OCI-LY3 (cell line): ENCODE measurements around the gene CCM2.
A peak's percentile ranks its signal among the peaks of the same experiment; 100 is the strongest.

Source experiments
- H2AFZ ChIP-seq: fragments of 200-600, 300-600 bp; shearing (Covaris generic); 2 replicates; pipeline ENCODE4 v1.6.0; 2014; ENCODE audit warnings: antibody characterized with exemption, low read depth, low read length
- H3K27ac ChIP-seq: fragments of 200-600, 300-600 bp; sonication (generic); 2 replicates; pipeline ENCODE4 v1.5.1; 2014; ENCODE audit warnings: mild to moderate bottlenecking, low read length, moderate library complexity, mixed read lengths
- H3K27me3 ChIP-seq: fragments of 200-600, 300-600 bp; sonication (generic); 2 replicates; pipeline ENCODE4 v1.6.1; 2014; ENCODE audit warnings: low read depth, low read length, mixed read lengths
- H3K36me3 ChIP-seq: fragments of 200-600, 300-600 bp; sonication (generic); replicated peaks from 2 replicates; pipeline ENCODE3; 2014; ENCODE audit warnings: low read depth, low read length, mixed read lengths
- H3K4me1 ChIP-seq: fragments of 300-600, 200-600 bp; sonication (generic); 2 replicates; pipeline ENCODE4 v1.6.1; 2014; ENCODE audit warnings: low read length, mixed read lengths
- H3K4me2 ChIP-seq: fragments of 200-600, 300-600 bp; sonication (generic); 2 replicates; pipeline ENCODE4 v1.6.1; 2014; ENCODE audit warnings: low read length, mixed read lengths
- H3K4me3 ChIP-seq: fragments of 300-600, 200-600 bp; sonication (generic); 2 replicates; pipeline ENCODE4 v1.5.1; 2014; ENCODE audit warnings: antibody characterized with exemption, mild to moderate bottlenecking, low read length, moderate library complexity
- H3K79me2 ChIP-seq: fragments of 300-600, 200-600 bp; shearing (Covaris generic); 2 replicates; pipeline ENCODE4 v1.6.1; 2014; ENCODE audit warnings: mild to moderate bottlenecking, low read length, mixed read lengths
- H3K9ac ChIP-seq: fragments of 300-600, 200-600 bp; shearing (Covaris generic); 2 replicates; pipeline ENCODE4 v1.6.0; 2014; ENCODE audit warnings: mild to moderate bottlenecking, low read length, moderate library complexity
- H3K9me3 ChIP-seq: fragments of 200-600, 300-600 bp; shearing (Covaris generic); 2 replicates; pipeline ENCODE4 v1.6.1; 2014; ENCODE audit warnings: low read length, mixed read lengths; ENCODE audit not compliant: insufficient read depth
- H4K20me1 ChIP-seq: fragments of 200-600, 300-600 bp; sonication (generic); 2 replicates; pipeline ENCODE4 v1.6.1; 2016; ENCODE audit warnings: low read length, mixed read lengths; ENCODE audit not compliant: insufficient read depth
- EZH2phosphoT487 ChIP-seq: fragments of 200-600 bp; shearing (Covaris generic); IDR thresholded peaks from 2 replicates; pipeline ENCODE4 v1.6.1; 2018; ENCODE audit warnings: antibody characterized with exemption, mixed run types, low read depth
- TF ChIP-seq, protein P1 (sequence below): fragments of 200-600, 300-600 bp; sonication (generic); IDR thresholded peaks from 2 replicates; pipeline ENCODE4 v1.5.1; 2014; ENCODE audit warnings: antibody characterized with exemption, low read length, low read depth

The CCM2 gene

DNA sequence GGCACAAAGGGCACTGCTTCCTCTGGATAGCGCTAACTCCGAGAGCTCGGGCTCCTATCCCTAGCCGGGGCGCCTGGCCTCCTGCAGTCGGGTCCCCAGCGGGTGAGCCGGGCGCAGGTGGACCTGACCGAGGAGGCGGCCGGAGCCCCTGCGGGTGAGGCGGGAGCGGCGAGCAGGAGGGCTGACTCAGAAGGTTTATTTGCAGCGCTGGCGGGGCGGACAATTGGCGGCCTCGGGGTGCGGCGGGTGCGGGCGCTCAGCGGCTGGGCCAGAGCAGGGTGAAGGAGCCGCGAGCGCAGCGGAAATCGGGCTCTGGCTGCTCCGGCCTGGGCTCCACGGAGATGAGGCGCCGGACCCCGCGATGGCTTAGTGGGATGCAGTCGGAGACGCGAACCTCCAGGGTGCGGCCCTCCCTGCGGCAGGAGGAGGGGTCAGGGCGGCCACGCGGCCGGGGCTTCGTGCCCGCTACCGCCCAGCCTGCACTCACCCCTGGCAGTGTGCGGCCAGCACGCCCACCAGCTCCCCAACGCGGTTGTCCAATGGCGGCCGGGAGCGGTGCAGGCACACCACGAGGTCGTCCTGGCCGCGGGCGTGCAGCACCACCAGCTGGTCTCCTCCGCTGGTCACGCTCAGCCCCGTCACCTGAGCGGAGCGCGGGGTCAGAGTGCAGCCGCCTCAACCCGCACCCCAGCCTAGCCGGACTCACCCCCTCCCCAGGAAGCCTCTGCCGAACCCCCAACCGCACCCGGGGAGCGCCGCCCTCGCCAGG, 37.3 kb upstream of the CCM2 start:
- H2AFZ ChIP-seq, result no peak overlapping the region
- no peaks in the 10 kb centered on the region for H3K36me3 ChIP-seq
- no peaks in the 10 kb centered on the region for H3K9me3 ChIP-seq
- H4K20me1 ChIP-seq, result no peaks in the 10 kb centered on the region
- no peak for TF ChIP-seq EZH2phosphoT487
- TF ChIP-seq, protein P1, sequence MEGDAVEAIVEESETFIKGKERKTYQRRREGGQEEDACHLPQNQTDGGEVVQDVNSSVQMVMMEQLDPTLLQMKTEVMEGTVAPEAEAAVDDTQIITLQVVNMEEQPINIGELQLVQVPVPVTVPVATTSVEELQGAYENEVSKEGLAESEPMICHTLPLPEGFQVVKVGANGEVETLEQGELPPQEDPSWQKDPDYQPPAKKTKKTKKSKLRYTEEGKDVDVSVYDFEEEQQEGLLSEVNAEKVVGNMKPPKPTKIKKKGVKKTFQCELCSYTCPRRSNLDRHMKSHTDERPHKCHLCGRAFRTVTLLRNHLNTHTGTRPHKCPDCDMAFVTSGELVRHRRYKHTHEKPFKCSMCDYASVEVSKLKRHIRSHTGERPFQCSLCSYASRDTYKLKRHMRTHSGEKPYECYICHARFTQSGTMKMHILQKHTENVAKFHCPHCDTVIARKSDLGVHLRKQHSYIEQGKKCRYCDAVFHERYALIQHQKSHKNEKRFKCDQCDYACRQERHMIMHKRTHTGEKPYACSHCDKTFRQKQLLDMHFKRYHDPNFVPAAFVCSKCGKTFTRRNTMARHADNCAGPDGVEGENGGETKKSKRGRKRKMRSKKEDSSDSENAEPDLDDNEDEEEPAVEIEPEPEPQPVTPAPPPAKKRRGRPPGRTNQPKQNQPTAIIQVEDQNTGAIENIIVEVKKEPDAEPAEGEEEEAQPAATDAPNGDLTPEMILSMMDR, result no peak
- H3K27ac ChIP-seq, result no peak overlapping the region
- H3K4me1 ChIP-seq, result no peaks in the 10 kb centered on the region
- H3K79me2 ChIP-seq, result no peaks in the 10 kb centered on the region
- no peak overlapping the region for H3K4me3 ChIP-seq
- no peaks in the 10 kb centered on the region for H3K27me3 ChIP-seq
- no peak overlapping the region for H3K9ac ChIP-seq
- no peak overlapping the region for H3K4me2 ChIP-seq

DNA sequence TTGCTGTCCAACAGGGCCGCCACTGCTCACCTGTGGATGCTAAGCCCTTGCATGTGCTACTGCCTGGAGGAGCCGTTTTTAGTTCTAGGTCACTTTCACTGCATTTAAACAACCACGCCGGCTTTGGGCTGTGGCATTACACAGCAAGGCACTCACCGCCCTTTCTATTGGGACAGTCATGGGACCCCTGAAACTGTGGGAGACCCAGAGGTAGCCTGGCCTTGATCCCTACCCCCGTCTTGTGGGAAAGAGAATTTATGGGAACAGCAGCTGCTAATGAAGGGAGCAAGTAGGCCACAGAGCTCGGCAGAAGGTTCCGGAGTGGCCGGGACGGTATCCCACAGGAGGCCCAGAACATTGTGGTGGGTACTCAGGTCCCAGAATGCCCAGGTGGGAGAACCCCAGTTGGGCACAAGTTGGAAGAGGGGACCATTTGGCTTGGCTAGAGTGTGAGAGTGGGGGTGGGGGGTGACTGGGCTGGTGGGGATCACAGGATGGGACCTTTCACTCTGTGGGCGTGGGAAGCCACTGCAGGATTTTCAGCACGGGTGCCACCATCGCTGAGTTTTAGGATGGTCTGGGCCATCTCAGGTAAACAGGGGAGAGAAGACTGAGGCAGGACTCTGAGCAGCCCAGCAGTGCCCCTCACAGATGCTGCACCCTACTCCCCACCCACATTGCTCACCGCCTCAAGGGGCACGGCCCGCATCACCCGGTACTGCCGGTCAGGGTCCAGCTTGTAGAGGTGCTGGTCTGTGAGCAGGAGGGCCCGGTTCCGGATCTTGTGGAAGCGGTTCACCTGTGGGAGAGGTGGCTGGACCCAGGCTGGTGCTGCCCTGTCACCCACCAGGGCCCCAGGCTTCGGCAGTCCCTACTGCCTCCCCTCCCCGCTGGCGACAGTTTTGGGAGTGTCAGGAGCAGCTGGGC, 36.4 kb upstream of the CCM2 start:
- H3K4me2 ChIP-seq, result no peak overlapping the region
- TF ChIP-seq EZH2phosphoT487, result no peak
- TF ChIP-seq, protein P1, result no peak
- H3K9ac ChIP-seq, result no peak overlapping the region
- no peak overlapping the region for H3K4me3 ChIP-seq
- no peaks in the 10 kb centered on the region for H3K4me1 ChIP-seq
- no peaks in the 10 kb centered on the region for H4K20me1 ChIP-seq
- no peaks in the 10 kb centered on the region for H3K9me3 ChIP-seq
- no peaks in the 10 kb centered on the region for H3K36me3 ChIP-seq
- H3K27ac ChIP-seq, result no peak overlapping the region
- no peak overlapping the region for H2AFZ ChIP-seq
- no peaks in the 10 kb centered on the region for H3K79me2 ChIP-seq
- H3K27me3 ChIP-seq, result no peaks in the 10 kb centered on the region

DNA sequence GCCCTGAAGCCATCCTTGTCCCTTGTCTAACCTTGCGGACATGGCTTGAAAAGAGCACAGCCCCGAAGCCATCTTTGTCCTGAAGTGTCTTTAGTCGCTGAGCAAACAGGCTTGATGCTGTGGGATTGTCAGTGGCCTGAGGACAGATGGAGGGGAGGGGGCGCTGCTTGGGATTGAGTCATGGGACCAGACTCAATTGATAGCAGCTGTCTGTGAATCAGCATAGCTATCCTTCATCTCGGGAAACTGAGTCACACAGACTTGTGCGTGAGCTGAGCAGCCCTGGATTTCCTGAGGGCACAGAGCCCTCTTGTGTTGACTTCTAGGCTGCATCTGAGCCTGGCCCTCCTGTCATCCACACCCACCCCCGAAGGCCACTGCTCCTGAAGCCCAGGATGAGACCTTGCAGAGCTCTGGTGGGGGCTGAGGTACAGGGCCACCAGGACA, 35.6 kb upstream of the CCM2 start:
- H3K27ac ChIP-seq, result no peak overlapping the region
- no peaks in the 10 kb centered on the region for H3K79me2 ChIP-seq
- H3K9me3 ChIP-seq, result no peaks in the 10 kb centered on the region
- no peaks in the 10 kb centered on the region for H4K20me1 ChIP-seq
- no peak for TF ChIP-seq EZH2phosphoT487
- TF ChIP-seq, protein P1, result peak; percentile 39
- H3K36me3 ChIP-seq, result no peaks in the 10 kb centered on the region
- H3K27me3 ChIP-seq, result no peaks in the 10 kb centered on the region
- no peak overlapping the region for H3K4me3 ChIP-seq
- H2AFZ ChIP-seq, result no peak overlapping the region
- no peak overlapping the region for H3K9ac ChIP-seq
- no peak overlapping the region for H3K4me2 ChIP-seq
- H3K4me1 ChIP-seq, result no peaks in the 10 kb centered on the region

DNA sequence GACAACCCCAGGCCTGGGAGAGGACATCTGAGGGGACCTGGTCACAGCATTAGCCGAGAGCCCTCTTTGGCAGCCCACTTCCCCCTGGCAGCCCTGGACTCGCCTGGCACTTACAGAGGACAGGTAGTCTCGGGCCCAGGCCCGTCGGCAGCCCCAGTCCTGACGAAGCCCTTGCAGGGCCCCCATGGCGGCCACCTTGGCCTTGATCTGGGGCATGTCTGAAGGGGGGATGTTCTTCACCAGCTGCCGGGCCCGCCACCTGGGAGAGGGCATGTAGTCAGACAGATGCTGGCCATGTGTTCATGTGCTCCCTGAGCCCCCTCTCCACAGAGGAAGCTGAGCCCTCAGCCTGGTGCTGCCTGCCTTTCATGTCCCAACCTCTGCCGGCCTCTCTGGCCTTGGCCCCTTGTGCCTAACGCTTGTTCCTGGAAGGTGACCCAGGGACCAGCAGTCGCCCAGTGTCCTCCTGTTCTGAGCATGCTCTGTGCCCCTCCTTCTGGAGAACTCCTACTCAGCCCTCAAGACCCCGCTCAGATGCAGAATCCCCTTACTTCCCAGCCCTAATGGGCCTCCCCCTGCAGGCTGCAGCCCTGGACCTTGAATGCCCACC, 35.1 kb upstream of the CCM2 start:
- H3K4me2 ChIP-seq, result no peak overlapping the region

More for the DNA sequence above, 35.1 kb upstream of the CCM2 start:
- H3K9me3 ChIP-seq, result no peaks in the 10 kb centered on the region
- H3K27me3 ChIP-seq, result no peaks in the 10 kb centered on the region
- no peaks in the 10 kb centered on the region for H3K4me1 ChIP-seq
- H3K9ac ChIP-seq, result no peak overlapping the region
- H4K20me1 ChIP-seq, result no peaks in the 10 kb centered on the region
- H3K79me2 ChIP-seq, result no peaks in the 10 kb centered on the region
- H3K27ac ChIP-seq, result no peak overlapping the region
- H3K36me3 ChIP-seq, result no peaks in the 10 kb centered on the region
- TF ChIP-seq EZH2phosphoT487, result no peak
- TF ChIP-seq, protein P1, result no peak
- no peak overlapping the region for H2AFZ ChIP-seq
- no peak overlapping the region for H3K4me3 ChIP-seq
